GM18502 (cell line): ENCODE measurements around the gene ASCL5.
"Not testable (repeated sequence)": the region's sequence is repeated elsewhere in the genome, so short reads cannot be mapped to it uniquely, and the experiment has no call there.

Source experiments
- ATAC-seq: cut with Tn5 transposase; IDR thresholded peaks from one replicate; pipeline ENCODE4 v1.9.1; 2021; ENCODE audit warnings: mild to moderate bottlenecking; ENCODE audit not compliant: unreplicated experiment, poor library complexity

Gene ASCL5

GRCh38 chr1:201126832-201127754 lies at the start of gene ASCL5:
Gene ASCL5, minus strand, starts transcription at chr1:201127184. Its CDS starts 11,812 bp downstream, at chr1:201115372.
- ATAC-seq, result no peak

- no peak for ATAC-seq
Observed at GRCh38 chr1:201175820-201176500, 49.0 kb upstream of the ASCL5 start.

- ATAC-seq, result no peak
Observed at GRCh38 chr1:201173736-201174135, 46.8 kb upstream of the ASCL5 start.

GRCh38 chr1:201172999-201173610 lies 46.1 kb upstream of the ASCL5 start:
- no peak for ATAC-seq

- ATAC-seq, result no peak
Observed at GRCh38 chr1:201172326-201172725, 45.3 kb upstream of the ASCL5 start.

- ATAC-seq, result peak; percentile 43
Observed at GRCh38 chr1:201171063-201172036, 44.4 kb upstream of the ASCL5 start.

- peak; percentile 97 for ATAC-seq
Observed at GRCh38 chr1:201170533-201171062, 43.6 kb upstream of the ASCL5 start.

- ATAC-seq, result no peak
Observed at GRCh38 chr1:201169971-201170532, 43.1 kb upstream of the ASCL5 start.

GRCh38 chr1:201169203-201169602 lies 42.2 kb upstream of the ASCL5 start:
- no peak for ATAC-seq

GRCh38 chr1:201167041-201167991 lies 40.3 kb upstream of the ASCL5 start:
- ATAC-seq, result no peak

GRCh38 chr1:201164645-201165044 lies 37.7 kb upstream of the ASCL5 start:
- no peak for ATAC-seq

- ATAC-seq, result no peak
Observed at GRCh38 chr1:201163707-201164106, 36.7 kb upstream of the ASCL5 start.

- ATAC-seq, result not testable (repeated sequence)
Observed at GRCh38 chr1:201163036-201163435, 36.1 kb upstream of the ASCL5 start.

- no peak for ATAC-seq
Observed at GRCh38 chr1:201157949-201158348, 31.0 kb upstream of the ASCL5 start.

- no peak for ATAC-seq
Observed at GRCh38 chr1:201156819-201157218, 29.8 kb upstream of the ASCL5 start.

- ATAC-seq, result no peak
Observed at GRCh38 chr1:201156346-201156745, 29.4 kb upstream of the ASCL5 start.

- no peak for ATAC-seq
Observed at GRCh38 chr1:201155354-201155753, 28.4 kb upstream of the ASCL5 start.
